Measurements from ENCODE around the gene EEA1.

DNA sequence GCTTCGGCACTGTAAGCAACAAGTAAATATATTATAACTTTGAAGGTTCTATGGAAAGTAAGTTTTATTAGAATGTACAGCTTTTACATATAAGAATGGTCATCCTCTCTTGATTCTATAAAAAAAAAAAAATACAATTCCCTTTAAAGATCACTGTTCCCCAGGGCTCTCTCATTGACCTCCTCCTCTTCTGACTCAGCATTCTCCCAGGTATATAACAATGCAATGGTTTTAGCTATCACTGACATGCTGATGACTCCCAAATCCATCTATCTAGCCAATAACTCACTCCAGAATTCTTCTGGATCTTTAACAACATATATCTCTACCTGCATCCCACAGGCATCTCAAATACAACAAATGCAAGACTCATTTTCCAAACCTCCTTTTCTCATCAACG is 62.7 kb downstream of the EEA1 start:
- TF ChIP-seq POLR2A (IDR thresholded peaks at IDR 0.05; ENCODE audit: low read depth, low read length) (no peak), TAF1 (IDR thresholded peaks at IDR 0.05; ENCODE audit: low read depth, low read length) (no peak), POLR2AphosphoS5 (IDR thresholded peaks at IDR 0.05; ENCODE audit: low read depth, low read length) (no peak), SPI1 (IDR thresholded peaks at IDR 0.05; ENCODE audit: low read depth, low read length) (no peak), POU2F2 (IDR thresholded peaks at IDR 0.05; ENCODE audit: low read depth, low read length) (no peak), PAX5 (IDR thresholded peaks at IDR 0.05; ENCODE audit: insufficient read depth, low read length, severe bottlenecking) (no peak)
